Panc1 (cell line): ENCODE data around the gene UBTD1. TPM values are rescaled to one million over a fixed set of nuclear protein-coding genes. Genes with fewer than 3 reads are reported as not detected.

Experiments used
- ATAC-seq: fragments of 200-7000 bp; cut with Tn5 transposase; 2 replicates; pipeline ENCODE4 v1.9.1; 2020; ENCODE audit warnings: mild to moderate bottlenecking, moderate library complexity
- BruUV-seq: library from RNA; stranded (reverse); fragments of 400-500 nt; replicated peaks from 2 replicates; lab custom pipeline; 2021; lab: Mats Ljungman, UMichigan
- CTCF ChIA-PET: fragments of 300-600 bp; sonication (Branson Sonifier 250); formaldehyde crosslinking; loops from one replicate; lab custom pipeline; 2022; ENCODE audit warnings: antibody characterized with exemption; lab: Charles Lee
- POLR2A ChIA-PET: fragments of 300-600 bp; sonication (Branson Sonifier 250); formaldehyde crosslinking; loops from one replicate; lab custom pipeline; 2022; ENCODE audit warnings: antibody characterized with exemption; lab: Charles Lee
- DNase-seq: peaks from one replicate; pipeline ENCODE4 v3.0.0-alpha.2; 2010; ENCODE audit warnings: low read depth, low spot score
- H3K27ac ChIP-seq: 2 replicates; pipeline ENCODE4 v1.5.1; 2011; ENCODE audit warnings: mild to moderate bottlenecking, low read length, inconsistent platforms
- H3K27me3 ChIP-seq: fragments of 200-500 bp; sonication (Bioruptor generic); 2 replicates; pipeline ENCODE4 v1.6.0; 2014; ENCODE audit warnings: low read length, inconsistent platforms; ENCODE audit not compliant: control insufficient read depth, insufficient read depth
- H3K36me3 ChIP-seq: fragments of 200-500 bp; sonication (Bioruptor generic); 2 replicates; pipeline ENCODE4 v1.5.1; 2014; ENCODE audit warnings: inconsistent platforms, mild to moderate bottlenecking, low read length, moderate library complexity; ENCODE audit not compliant: control insufficient read depth, insufficient read depth
- H3K4me1 ChIP-seq: 2 replicates; pipeline ENCODE4 v1.5.1; 2011; ENCODE audit warnings: inconsistent platforms, mild to moderate bottlenecking, low read length, moderate library complexity; ENCODE audit not compliant: control insufficient read depth, insufficient read depth
- H3K4me3 ChIP-seq, 2 experiments: 2 replicates each; pipeline ENCODE4 v1.5.1; 2011 to 2012; ENCODE audit warnings: low read depth in 2 of 2, low read length in 2 of 2, mild to moderate bottlenecking in 2 of 2, inconsistent platforms in 1 of 2, moderate library complexity in 1 of 2
- H3K9me3 ChIP-seq: fragments of 200-500 bp; sonication (Bioruptor generic); 2 replicates; pipeline ENCODE4 v1.5.1; 2014; ENCODE audit warnings: low read depth, mild to moderate bottlenecking, inconsistent platforms, low read length, moderate library complexity; ENCODE audit not compliant: control insufficient read depth, insufficient read depth
- POLR2AphosphoS5 ChIP-seq: IDR thresholded peaks from 2 replicates; pipeline ENCODE4 v1.6.1; 2012; ENCODE audit warnings: mild to moderate bottlenecking, low read depth, low read length, moderate library complexity
- SIN3A ChIP-seq: IDR thresholded peaks from 2 replicates; pipeline ENCODE4 v1.6.1; 2012; ENCODE audit warnings: low read depth, mild to moderate bottlenecking, low read length, moderate library complexity, borderline replicate concordance; ENCODE audit not compliant: insufficient read depth
- TCF7L2 ChIP-seq: IDR thresholded peaks from 2 replicates; pipeline ENCODE4 v1.6.1; 2011; ENCODE audit warnings: mild to moderate bottlenecking, low read depth, low read length, inconsistent platforms
- in situ Hi-C: cut with HindIII; loops from 2 replicates; pipeline ENCODE4 v1.10.0; 2016; ENCODE audit warnings: low sequenced_read_pairs, low pct_unique_long_range_greater_than_20kb
- intact Hi-C: fragments of 100-400 bp; cut with micrococcal nuclease; formaldehyde crosslinking; loops from one replicate; pipeline ENCODE4 v1.10.0; 2022; ENCODE audit not compliant: unreplicated experiment
- total RNA-seq: library from RNA; stranded (reverse); gene quantifications from one replicate; pipeline ENCODE4 v1.2.1, GENCODE V29; 2021; ENCODE audit not compliant: unreplicated experiment
- TF ChIP-seq, protein P1 (sequence below): fragments of 450-650 bp; IDR thresholded peaks from 2 replicates; pipeline ENCODE4 v1.5.1; 2017; ENCODE audit warnings: mild to moderate bottlenecking
- TF ChIP-seq, protein P2 (sequence below), 2 experiments: IDR thresholded peaks; 2 replicates each; pipeline ENCODE4 v1.6.1; 2011 to 2012; ENCODE audit warnings: low read depth in 2 of 2, control low read depth in 1 of 2, low read length in 1 of 2, mild to moderate bottlenecking in 1 of 2, moderate library complexity in 1 of 2; ENCODE audit not compliant: insufficient read depth in 1 of 2

Gene UBTD1
- total RNA-seq, 1 experiment from 2014 or later: 55.6 TPM

DNA sequence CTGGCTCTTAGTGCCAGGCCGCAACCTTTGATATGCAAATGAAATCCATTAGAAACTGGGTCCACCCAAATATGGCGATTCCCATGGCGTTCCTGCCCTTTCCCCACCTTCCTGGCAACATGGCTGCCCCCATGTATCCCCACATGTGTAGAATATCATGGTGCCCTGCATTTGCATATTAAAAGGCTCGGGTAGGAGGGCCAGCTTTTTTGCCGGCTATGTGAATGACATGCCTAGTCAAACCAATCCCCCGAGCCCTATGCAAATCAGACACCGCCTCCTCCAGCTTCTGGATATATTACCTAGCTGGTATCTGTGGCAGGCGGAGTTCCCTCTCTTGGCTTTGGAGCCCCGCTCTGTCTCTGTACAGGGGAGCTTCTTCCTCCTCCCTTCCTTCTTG lies 18.8 kb upstream of the UBTD1 start:
- Histone ChIP-seq H3K4me1 (peaks cover 10% of the 10 kb centered on the region), H3K9me3 (no peaks in the 10 kb centered on the region), H3K4me3 (no peak overlapping the region), H3K36me3 (peaks cover 45% of the 10 kb centered on the region), H3K27ac (no peak overlapping the region), H3K27me3 (no peaks in the 10 kb centered on the region)
- ATAC-seq: no peak
- no TSS peak for BruUV-seq
- no peak for DNase-seq
- TF ChIP-seq SIN3A (no peak), TCF7L2 (no peak)
- TF ChIP-seq, protein P1, sequence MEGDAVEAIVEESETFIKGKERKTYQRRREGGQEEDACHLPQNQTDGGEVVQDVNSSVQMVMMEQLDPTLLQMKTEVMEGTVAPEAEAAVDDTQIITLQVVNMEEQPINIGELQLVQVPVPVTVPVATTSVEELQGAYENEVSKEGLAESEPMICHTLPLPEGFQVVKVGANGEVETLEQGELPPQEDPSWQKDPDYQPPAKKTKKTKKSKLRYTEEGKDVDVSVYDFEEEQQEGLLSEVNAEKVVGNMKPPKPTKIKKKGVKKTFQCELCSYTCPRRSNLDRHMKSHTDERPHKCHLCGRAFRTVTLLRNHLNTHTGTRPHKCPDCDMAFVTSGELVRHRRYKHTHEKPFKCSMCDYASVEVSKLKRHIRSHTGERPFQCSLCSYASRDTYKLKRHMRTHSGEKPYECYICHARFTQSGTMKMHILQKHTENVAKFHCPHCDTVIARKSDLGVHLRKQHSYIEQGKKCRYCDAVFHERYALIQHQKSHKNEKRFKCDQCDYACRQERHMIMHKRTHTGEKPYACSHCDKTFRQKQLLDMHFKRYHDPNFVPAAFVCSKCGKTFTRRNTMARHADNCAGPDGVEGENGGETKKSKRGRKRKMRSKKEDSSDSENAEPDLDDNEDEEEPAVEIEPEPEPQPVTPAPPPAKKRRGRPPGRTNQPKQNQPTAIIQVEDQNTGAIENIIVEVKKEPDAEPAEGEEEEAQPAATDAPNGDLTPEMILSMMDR: no peak
- CTCF ChIA-PET: no interaction called here
- intact Hi-C loops: no loop called here
- in situ Hi-C loops: no loop called here
- POLR2A ChIA-PET: no interaction called here

DNA sequence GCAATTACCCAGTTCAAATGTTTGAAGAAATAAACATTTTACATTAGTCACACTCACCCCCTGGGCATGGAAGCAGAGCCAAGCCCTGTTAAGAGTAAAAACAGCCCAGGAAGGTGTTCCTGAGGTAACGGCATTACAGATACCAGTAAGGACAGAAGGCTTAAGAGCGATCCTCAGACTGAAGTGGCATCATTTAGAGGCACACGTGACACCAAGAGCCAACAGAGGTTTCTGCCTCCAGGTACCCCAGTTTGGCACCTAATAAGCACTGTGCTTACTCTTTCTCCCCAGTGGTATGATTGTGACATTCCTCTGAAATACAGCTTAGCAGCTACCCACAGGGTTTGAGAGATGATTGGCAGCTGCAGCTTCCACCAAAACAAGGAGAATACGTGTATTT lies 17.7 kb upstream of the UBTD1 start:
- 0 out of 2 replicates have a peak overlapping the region, but pooled peaks have one; percentile 31 for H3K27ac ChIP-seq
- TF ChIP-seq POLR2AphosphoS5 (no peak), SIN3A (no peak), TCF7L2 (no peak)
- TF ChIP-seq, protein P1: no peak
- TF ChIP-seq, protein P2, sequence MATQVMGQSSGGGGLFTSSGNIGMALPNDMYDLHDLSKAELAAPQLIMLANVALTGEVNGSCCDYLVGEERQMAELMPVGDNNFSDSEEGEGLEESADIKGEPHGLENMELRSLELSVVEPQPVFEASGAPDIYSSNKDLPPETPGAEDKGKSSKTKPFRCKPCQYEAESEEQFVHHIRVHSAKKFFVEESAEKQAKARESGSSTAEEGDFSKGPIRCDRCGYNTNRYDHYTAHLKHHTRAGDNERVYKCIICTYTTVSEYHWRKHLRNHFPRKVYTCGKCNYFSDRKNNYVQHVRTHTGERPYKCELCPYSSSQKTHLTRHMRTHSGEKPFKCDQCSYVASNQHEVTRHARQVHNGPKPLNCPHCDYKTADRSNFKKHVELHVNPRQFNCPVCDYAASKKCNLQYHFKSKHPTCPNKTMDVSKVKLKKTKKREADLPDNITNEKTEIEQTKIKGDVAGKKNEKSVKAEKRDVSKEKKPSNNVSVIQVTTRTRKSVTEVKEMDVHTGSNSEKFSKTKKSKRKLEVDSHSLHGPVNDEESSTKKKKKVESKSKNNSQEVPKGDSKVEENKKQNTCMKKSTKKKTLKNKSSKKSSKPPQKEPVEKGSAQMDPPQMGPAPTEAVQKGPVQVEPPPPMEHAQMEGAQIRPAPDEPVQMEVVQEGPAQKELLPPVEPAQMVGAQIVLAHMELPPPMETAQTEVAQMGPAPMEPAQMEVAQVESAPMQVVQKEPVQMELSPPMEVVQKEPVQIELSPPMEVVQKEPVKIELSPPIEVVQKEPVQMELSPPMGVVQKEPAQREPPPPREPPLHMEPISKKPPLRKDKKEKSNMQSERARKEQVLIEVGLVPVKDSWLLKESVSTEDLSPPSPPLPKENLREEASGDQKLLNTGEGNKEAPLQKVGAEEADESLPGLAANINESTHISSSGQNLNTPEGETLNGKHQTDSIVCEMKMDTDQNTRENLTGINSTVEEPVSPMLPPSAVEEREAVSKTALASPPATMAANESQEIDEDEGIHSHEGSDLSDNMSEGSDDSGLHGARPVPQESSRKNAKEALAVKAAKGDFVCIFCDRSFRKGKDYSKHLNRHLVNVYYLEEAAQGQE (IDR thresholded peaks at IDR 0.05; ENCODE audit: insufficient read depth in 1 of 2, low read depth in 2 of 2, low read length in 1 of 2): no peak
- no peaks in the 10 kb centered on the region for H3K9me3 ChIP-seq
- intact Hi-C loops (no loop called here), in situ Hi-C loops (no loop called here)
- ChIA-PET CTCF (no interaction called here), POLR2A (no interaction called here)
- no peak overlapping the region for H3K4me3 ChIP-seq
- no TSS peak for BruUV-seq
- ATAC-seq (no peak), DNase-seq (no peak)
- H3K4me1 ChIP-seq: peaks cover 10% of the 10 kb centered on the region
- peaks cover 40% of the 10 kb centered on the region for H3K36me3 ChIP-seq
- no peaks in the 10 kb centered on the region for H3K27me3 ChIP-seq
